ENCODE results near the gene CAPSL. TPM values are rescaled to one million over a fixed set of nuclear protein-coding genes. Genes with fewer than 3 reads are reported as not detected.

CAPSL gene
- total and polyA plus RNA-seq, 2 experiments from 2014 or later = 0.19 to 4.5 TPM

GRCh38 chr5:35861718-35862117 lies 76.7 kb downstream of the CAPSL start:
- DNase-seq = peak; percentile 17
- Histone ChIP-seq H2AFZ (0 out of 2 replicates have a peak overlapping the region, but pooled peaks have one; percentile 2), H3K36me3 (ENCODE audit: low read depth) (peaks cover 10% of the 10 kb centered on the region; the same call in 1 of the 2 replicates), H3K9me3 (ENCODE audit: low read depth) (no peaks in the 10 kb centered on the region), H3K4me3 (no peak overlapping the region), H4K20me1 (ENCODE audit: insufficient read depth) (no peaks in the 10 kb centered on the region), H3K4me2 (ENCODE audit: unreplicated experiment) (peak overlapping the region; percentile 11), H3K4me1 (ENCODE audit: insufficient read depth) (peaks cover 56% of the 10 kb centered on the region), H3K9ac (no peak overlapping the region), H3K9me2 (ENCODE audit: insufficient read depth) (no peaks in the 10 kb centered on the region), H3F3A (ENCODE audit: insufficient read depth) (peaks cover 49% of the 10 kb centered on the region), H3K27me3 (replicated peaks; ENCODE audit: insufficient read depth) (no peaks in the 10 kb centered on the region), H3K79me2 (ENCODE audit: insufficient read depth) (no peaks in the 10 kb centered on the region), H3K27ac (no peak overlapping the region; the same call in 1 of the 2 replicates)
- TF ChIP-seq EZH2 (IDR thresholded peaks at IDR 0.05; ENCODE audit: insufficient read depth, poor library complexity, severe bottlenecking) (no peak), EZH2phosphoT487 (IDR thresholded peaks at IDR 0.05; ENCODE audit: insufficient read depth, low read depth) (no peak)
- in situ Hi-C loops (cut with MboI) = no loop called here
- WGBS, 2 experiments (ENCODE audit: low coverage in 1 of 2, low lambda C conversion rate in 2 of 2, missing lambda C conversion rate in 2 of 2) = 91 to 92% methylated on average over 1 of the region's 1 CpG

- Histone ChIP-seq H3K9me3 (ENCODE audit: low read depth) (no peaks in the 10 kb centered on the region), H3K4me3 (no peak overlapping the region), H2AFZ (no peak overlapping the region), H3F3A (ENCODE audit: insufficient read depth) (peaks cover 60% of the 10 kb centered on the region), H3K36me3 (ENCODE audit: low read depth) (peaks cover 10% of the 10 kb centered on the region; the same call in 1 of the 2 replicates), H3K27me3 (replicated peaks; ENCODE audit: insufficient read depth) (no peaks in the 10 kb centered on the region), H4K20me1 (ENCODE audit: insufficient read depth) (no peaks in the 10 kb centered on the region), H3K9ac (no peak overlapping the region), H3K4me2 (ENCODE audit: unreplicated experiment) (no peak overlapping the region), H3K27ac (no peak overlapping the region), H3K9me2 (ENCODE audit: insufficient read depth) (no peaks in the 10 kb centered on the region), H3K79me2 (ENCODE audit: insufficient read depth) (no peaks in the 10 kb centered on the region), H3K4me1 (ENCODE audit: insufficient read depth) (peaks cover 66% of the 10 kb centered on the region)
- no peak for TF ChIP-seq EZH2 (IDR thresholded peaks at IDR 0.05; ENCODE audit: insufficient read depth, poor library complexity, severe bottlenecking)
- no peak for TF ChIP-seq EZH2phosphoT487 (IDR thresholded peaks at IDR 0.05; ENCODE audit: insufficient read depth, low read depth)
- peak; percentile 34 for DNase-seq
- in situ Hi-C loops (cut with MboI) = no loop called here
- WGBS, 2 experiments (ENCODE audit: low coverage in 1 of 2, low lambda C conversion rate in 2 of 2, missing lambda C conversion rate in 2 of 2) = 50 to 52% methylated on average over 1 of the region's 1 CpG
Observed at GRCh38 chr5:35860686-35861085, 77.7 kb downstream of the CAPSL start.

- Histone ChIP-seq H3K9ac (no peak overlapping the region), H3K27ac (peak overlapping the region; percentile 19), H3K9me2 (ENCODE audit: insufficient read depth) (no peaks in the 10 kb centered on the region), H3K36me3 (ENCODE audit: low read depth) (peaks cover 5% of the 10 kb centered on the region; the same call in 1 of the 2 replicates), H3K4me1 (ENCODE audit: insufficient read depth) (peaks cover 72% of the 10 kb centered on the region), H3K4me3 (peak overlapping the region; percentile 4; the same call in 1 of the 2 replicates), H3F3A (ENCODE audit: insufficient read depth) (peaks cover 65% of the 10 kb centered on the region), H4K20me1 (ENCODE audit: insufficient read depth) (no peaks in the 10 kb centered on the region), H3K27me3 (replicated peaks; ENCODE audit: insufficient read depth) (no peaks in the 10 kb centered on the region), H3K4me2 (ENCODE audit: unreplicated experiment) (peak overlapping the region; percentile 63), H2AFZ (peak overlapping the region; percentile 52), H3K9me3 (ENCODE audit: low read depth) (no peaks in the 10 kb centered on the region), H3K79me2 (ENCODE audit: insufficient read depth) (no peaks in the 10 kb centered on the region)
- in situ Hi-C loops (cut with MboI) = no loop called here
- DNase-seq = peak; percentile 38
- WGBS, 2 experiments (ENCODE audit: low coverage in 1 of 2, low lambda C conversion rate in 2 of 2, missing lambda C conversion rate in 2 of 2) = 27% methylated on average over 3 of the region's 3 CpGs
- TF ChIP-seq EZH2 (IDR thresholded peaks at IDR 0.05; ENCODE audit: insufficient read depth, poor library complexity, severe bottlenecking) = no peak
Observed at GRCh38 chr5:35859101-35859661, 79.2 kb downstream of the CAPSL start.

GRCh38 chr5:35857606-35858205 lies 80.7 kb downstream of the CAPSL start:
- peak; percentile 89 for DNase-seq
- peaks cover 75% of the 10 kb centered on the region for H3K4me1 ChIP-seq (ENCODE audit: insufficient read depth)

More at GRCh38 chr5:35857606-35858205, 80.7 kb downstream of the CAPSL start:
- Histone ChIP-seq H3K79me2 (ENCODE audit: insufficient read depth) (no peaks in the 10 kb centered on the region), H3K4me3 (peak overlapping the region; percentile 55), H3K4me2 (ENCODE audit: unreplicated experiment) (peak overlapping the region; percentile 63), H2AFZ (no peak overlapping the region), H4K20me1 (ENCODE audit: insufficient read depth) (no peaks in the 10 kb centered on the region), H3F3A (ENCODE audit: insufficient read depth) (peaks cover 65% of the 10 kb centered on the region), H3K36me3 (ENCODE audit: low read depth) (no peaks in the 10 kb centered on the region), H3K9ac (peak overlapping the region; percentile 39), H3K9me2 (ENCODE audit: insufficient read depth) (no peaks in the 10 kb centered on the region), H3K27ac (peak overlapping the region; percentile 54), H3K27me3 (replicated peaks; ENCODE audit: insufficient read depth) (no peaks in the 10 kb centered on the region), H3K9me3 (ENCODE audit: low read depth) (no peaks in the 10 kb centered on the region)
- in situ Hi-C loops (cut with MboI) = no loop called here
- 0 to 1% methylated on average over 2 of the region's 2 CpGs for WGBS, 2 experiments (ENCODE audit: low coverage in 1 of 2, low lambda C conversion rate in 2 of 2, missing lambda C conversion rate in 2 of 2)
- TF ChIP-seq EZH2phosphoT487 (IDR thresholded peaks at IDR 0.05; ENCODE audit: insufficient read depth, low read depth) (no peak), EZH2 (IDR thresholded peaks at IDR 0.05; ENCODE audit: insufficient read depth, poor library complexity, severe bottlenecking) (no peak)
